Colonic mucosa (tissue), 4 donors: Measurements from ENCODE around the gene RFPL4AL1. TPM values are rescaled to one million over a fixed set of nuclear protein-coding genes. Genes with fewer than 3 reads are reported as not detected.
"Not testable (repeated sequence)": the region's sequence is repeated elsewhere in the genome, so short reads cannot be mapped to it uniquely, and the experiment has no call there.

Source experiments
- DNase-seq: peaks from one replicate; pipeline ENCODE4 v3.0.0-alpha.2; 2020
- H3K27ac ChIP-seq: fragments of 200-600 bp; one replicate; pipeline ENCODE4 v1.8.0; 2021
- H3K27me3 ChIP-seq: fragments of 200-600 bp; one replicate; pipeline ENCODE4 v1.8.0; 2021
- H3K36me3 ChIP-seq: fragments of 200-600 bp; one replicate; pipeline ENCODE4 v1.8.0; 2021
- H3K4me1 ChIP-seq: fragments of 200-600 bp; one replicate; pipeline ENCODE4 v1.8.0; 2021; ENCODE audit warnings: mild to moderate bottlenecking
- H3K4me3 ChIP-seq: fragments of 200-600 bp; one replicate; pipeline ENCODE4 v1.8.0; 2021
- H3K9ac ChIP-seq, 2 donors: one replicate each; pipeline ENCODE4 v1.7.0; 2013; ENCODE audit warnings: control low read depth in 2 of 2, low read depth in 2 of 2, low read length in 2 of 2
- H3K9me3 ChIP-seq: fragments of 200-600 bp; one replicate; pipeline ENCODE4 v1.8.0; 2021
- intact Hi-C: fragments of 100-400 bp; cut with DNase I; formaldehyde crosslinking; loops from one replicate; pipeline ENCODE4 v1.14.1; 2022
- total RNA-seq, 2 donors: library from RNA; stranded (reverse); fragmentation: NEBNext Ultra II Directional in 1 of 2; extraction: Animal tissue kit (Norgen Biotek cat#: 25700) in 1 of 2; gene quantifications; one replicate each; pipeline ENCODE4 v1.2.1, GENCODE V29; 2021
- TF ChIP-seq, protein P1 (sequence below): fragments of 200-600 bp; IDR thresholded peaks from one replicate; pipeline ENCODE4 v1.8.0; 2022; ENCODE audit warnings: antibody characterized with exemption, mild to moderate bottlenecking
- donor health status: healthy.
- donor health status: DM: no; HTN: no; CAD: no.
- donor health status: DM: no; HTN: no; CAD: no.

Gene RFPL4AL1
- total RNA-seq: not detected

DNA sequence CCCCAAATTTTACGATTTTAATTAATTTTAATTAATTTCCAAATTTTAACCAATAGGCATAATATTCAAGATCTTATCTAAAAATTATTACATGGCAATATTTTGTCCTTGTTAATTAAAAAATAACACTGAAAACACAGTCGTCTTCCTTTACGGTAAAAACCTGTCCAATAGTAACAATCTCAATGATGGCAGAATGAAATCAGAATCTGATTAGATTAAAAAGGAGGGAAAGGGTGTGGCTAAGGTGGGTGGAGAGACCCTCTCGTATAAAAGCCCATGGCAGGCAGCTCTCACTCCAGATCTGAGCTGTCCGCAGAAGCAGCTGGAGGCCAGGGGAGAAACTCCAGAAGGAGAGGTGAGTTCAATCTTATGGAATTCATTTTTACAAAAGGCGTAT is at the start of gene RFPL4AL1:
Gene RFPL4AL1, plus strand, starts transcription at position 301 of the 400 bp plus-strand sequence. CDS start 2,687 bp downstream, outside the sequence.
- H3K4me3 ChIP-seq, H3K9me3 ChIP-seq, H3K9ac ChIP-seq, H3K27me3 ChIP-seq, DNase-seq, H3K4me1 ChIP-seq, H3K36me3 ChIP-seq, H3K27ac ChIP-seq, intact Hi-C loops: not testable (repeated sequence)

- H3K4me1 ChIP-seq: no peaks in the 10 kb centered on the region
- intact Hi-C loops: no loop called here
- H3K27ac ChIP-seq: no peak overlapping the region
- no peak for DNase-seq
- no peaks in the 10 kb centered on the region for H3K27me3 ChIP-seq
- H3K9ac ChIP-seq: no peak overlapping the region
- H3K9me3 ChIP-seq: no peaks in the 10 kb centered on the region
- TF ChIP-seq, protein P1, sequence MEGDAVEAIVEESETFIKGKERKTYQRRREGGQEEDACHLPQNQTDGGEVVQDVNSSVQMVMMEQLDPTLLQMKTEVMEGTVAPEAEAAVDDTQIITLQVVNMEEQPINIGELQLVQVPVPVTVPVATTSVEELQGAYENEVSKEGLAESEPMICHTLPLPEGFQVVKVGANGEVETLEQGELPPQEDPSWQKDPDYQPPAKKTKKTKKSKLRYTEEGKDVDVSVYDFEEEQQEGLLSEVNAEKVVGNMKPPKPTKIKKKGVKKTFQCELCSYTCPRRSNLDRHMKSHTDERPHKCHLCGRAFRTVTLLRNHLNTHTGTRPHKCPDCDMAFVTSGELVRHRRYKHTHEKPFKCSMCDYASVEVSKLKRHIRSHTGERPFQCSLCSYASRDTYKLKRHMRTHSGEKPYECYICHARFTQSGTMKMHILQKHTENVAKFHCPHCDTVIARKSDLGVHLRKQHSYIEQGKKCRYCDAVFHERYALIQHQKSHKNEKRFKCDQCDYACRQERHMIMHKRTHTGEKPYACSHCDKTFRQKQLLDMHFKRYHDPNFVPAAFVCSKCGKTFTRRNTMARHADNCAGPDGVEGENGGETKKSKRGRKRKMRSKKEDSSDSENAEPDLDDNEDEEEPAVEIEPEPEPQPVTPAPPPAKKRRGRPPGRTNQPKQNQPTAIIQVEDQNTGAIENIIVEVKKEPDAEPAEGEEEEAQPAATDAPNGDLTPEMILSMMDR: no peak
- no peaks in the 10 kb centered on the region for H3K36me3 ChIP-seq
- H3K4me3 ChIP-seq: no peak overlapping the region
Measured at GRCh38 chr19:55720214-55720746, 48.6 kb upstream of the RFPL4AL1 start.

DNA sequence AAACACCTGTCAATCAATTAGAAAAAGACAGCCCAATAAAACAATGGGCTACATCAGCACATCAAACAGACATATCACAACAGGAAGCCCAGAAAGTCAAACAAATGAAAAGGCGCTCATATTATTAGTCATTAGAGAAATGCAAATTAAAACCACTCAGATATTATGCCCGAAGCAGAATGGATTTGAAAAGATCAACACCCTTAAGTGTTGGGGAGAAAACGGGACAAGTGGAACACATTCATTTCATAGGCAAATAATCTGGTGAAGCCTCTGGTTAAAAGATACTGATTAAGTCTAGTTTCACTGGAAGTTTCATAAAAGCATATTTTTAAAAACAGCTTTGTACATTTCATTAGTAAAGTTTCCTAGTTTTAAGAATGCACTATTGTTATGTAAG is 48.1 kb upstream of the RFPL4AL1 start:
- H3K9ac ChIP-seq: no peak overlapping the region
- no peaks in the 10 kb centered on the region for H3K36me3 ChIP-seq
- DNase-seq: no peak
- no peaks in the 10 kb centered on the region for H3K27me3 ChIP-seq
- H3K9me3 ChIP-seq: no peaks in the 10 kb centered on the region
- no peaks in the 10 kb centered on the region for H3K4me1 ChIP-seq
- H3K4me3 ChIP-seq: no peak overlapping the region
- TF ChIP-seq, protein P1: no peak
- H3K27ac ChIP-seq: no peak overlapping the region
- intact Hi-C loops: no loop called here

- H3K27ac ChIP-seq: no peak overlapping the region
- TF ChIP-seq, protein P1: no peak
Measured at GRCh38 chr19:55723491-55723890, 45.4 kb upstream of the RFPL4AL1 start.

GRCh38 chr19:55730378-55730777 is 38.5 kb upstream of the RFPL4AL1 start:
- H3K36me3 ChIP-seq, H3K9me3 ChIP-seq, H3K9ac ChIP-seq, H3K4me3 ChIP-seq, H3K4me1 ChIP-seq, intact Hi-C loops, H3K27ac ChIP-seq, H3K27me3 ChIP-seq, DNase-seq: not testable (repeated sequence)

More at GRCh38 chr19:55723491-55723890, 45.4 kb upstream of the RFPL4AL1 start:
- Histone ChIP-seq H3K9ac (no peak overlapping the region), H3K9me3 (no peaks in the 10 kb centered on the region), H3K36me3 (no peaks in the 10 kb centered on the region), H3K4me1 (no peaks in the 10 kb centered on the region), H3K27me3 (no peaks in the 10 kb centered on the region), H3K4me3 (no peak overlapping the region)
- DNase-seq: no peak
- intact Hi-C loops: no loop called here

DNA sequence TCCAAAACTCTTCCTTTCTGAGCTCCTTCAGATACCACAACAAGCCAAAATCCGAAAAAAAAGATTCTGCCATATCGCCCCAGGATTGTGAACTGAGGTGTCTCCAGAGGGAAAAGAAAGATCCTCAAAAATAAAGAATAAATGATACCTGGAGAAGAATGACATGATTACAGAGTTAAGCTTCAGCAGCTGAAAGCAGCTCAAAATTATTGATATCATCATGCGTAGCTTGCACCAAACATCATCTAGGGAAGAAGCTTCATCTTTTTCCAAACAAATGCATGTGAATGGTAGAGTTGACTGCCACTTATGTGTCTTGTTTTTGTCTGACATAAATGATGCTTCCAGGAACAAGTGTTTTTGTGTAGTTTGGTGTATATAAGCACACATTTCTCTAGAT is 30.6 kb upstream of the RFPL4AL1 start, which contains the start of gene NLRP9:
Gene NLRP9, minus strand, starts transcription at position 101 of the 400 bp plus-strand sequence. Its CDS starts 28 bp downstream, at position 73.
- no peak within 1 kb of the TSS for H3K27ac ChIP-seq
- DNase-seq: no peak
- H3K36me3 ChIP-seq: no peaks in the 10 kb centered on the region
- TF ChIP-seq, protein P1: no peak
- intact Hi-C loops: no loop called here
- no peak within 1 kb of the TSS for H3K9ac ChIP-seq
- H3K27me3 ChIP-seq: no peaks in the 10 kb centered on the region
- no peaks in the 10 kb centered on the region for H3K4me1 ChIP-seq
- no peaks in the 10 kb centered on the region for H3K9me3 ChIP-seq
- no peak within 1 kb of the TSS for H3K4me3 ChIP-seq
